DOHH2 (cell line): ENCODE measurements around the gene AKIRIN2.

ENCODE experiments used
- CTCF ChIP-seq: fragments of 200-600 bp; sonication (generic); IDR thresholded peaks from one replicate; pipeline ENCODE4 v1.5.1; 2014; ENCODE audit warnings: antibody characterized with exemption, mild to moderate bottlenecking, low read depth, low read length; ENCODE audit not compliant: poor library complexity, severe bottlenecking
- EZH2phosphoT487 ChIP-seq: fragments of 200-600 bp; sonication (generic); IDR thresholded peaks from 2 replicates; pipeline ENCODE4 v1.6.1; 2017; ENCODE audit warnings: borderline replicate concordance, mild to moderate bottlenecking, antibody characterized with exemption, low read length, moderate library complexity, mixed read lengths

- TF ChIP-seq CTCF (no peak), EZH2phosphoT487 (no peak)
Measured at GRCh38 chr6:87729965-87730719, 28.1 kb upstream of the AKIRIN2 start.
